Vagina (tissue), 2 donors: ENCODE measurements around the gene SURF4.

Source experiments
- CTCF ChIP-seq, 3 experiments: fragments of 450-650 bp in 2 of 3; fragments of 200-600 bp in 1 of 3; sonication (generic) in 1 of 3; IDR thresholded peaks; one replicate each; pipeline ENCODE4 v1.5.1; 2017 to 2019; ENCODE audit warnings: antibody characterized with exemption in 3 of 3, mild to moderate bottlenecking in 2 of 3, moderate library complexity in 2 of 3
- POLR2A ChIP-seq, 2 donors: fragments of 450-650 bp; IDR thresholded peaks; one replicate each; pipeline ENCODE4 v1.6.1; 2017; ENCODE audit warnings: antibody characterized with exemption in 2 of 2, mild to moderate bottlenecking in 2 of 2, moderate library complexity in 2 of 2
- POLR2AphosphoS5 ChIP-seq, 2 donors: sonication (generic); formaldehyde crosslinking; IDR thresholded peaks; one replicate each; pipeline ENCODE4 v1.9.0; 2017; ENCODE audit warnings: antibody characterized with exemption in 2 of 2, mild to moderate bottlenecking in 2 of 2, low read depth in 1 of 2; ENCODE audit not compliant: insufficient read depth in 1 of 2

DNA sequence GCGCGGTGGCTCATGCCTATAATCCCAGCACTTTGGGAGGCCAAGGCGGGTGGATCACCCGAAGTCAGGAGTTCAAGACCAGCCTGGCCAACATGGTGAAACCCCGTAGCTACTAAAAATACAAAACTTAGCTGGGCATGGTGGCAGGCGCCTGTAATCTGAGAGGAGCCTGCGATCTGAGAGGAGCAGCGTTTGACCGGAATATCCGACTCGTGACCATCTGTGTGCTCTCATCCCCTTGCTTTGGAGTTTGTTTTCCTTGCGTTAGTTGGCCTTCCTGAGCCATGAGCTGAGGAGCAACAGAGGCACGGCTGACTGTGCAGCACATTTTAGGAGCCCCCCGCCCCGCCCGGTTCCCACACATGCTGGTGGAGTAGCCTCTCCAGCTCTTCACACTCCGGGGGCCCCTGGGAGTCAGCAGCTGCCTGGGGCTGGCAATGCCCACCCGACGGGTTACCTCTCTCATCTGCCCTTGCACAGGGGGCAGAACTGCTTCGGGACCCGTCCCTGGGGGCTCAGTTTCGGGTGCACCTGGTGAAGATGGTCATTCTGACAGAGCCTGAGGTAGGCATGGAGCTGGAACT is 49.3 kb upstream of the SURF4 start:
- TF ChIP-seq CTCF (IDR thresholded peaks at IDR 0.05) = no peak
- TF ChIP-seq POLR2AphosphoS5 (IDR thresholded peaks at IDR 0.05; ENCODE audit: insufficient read depth in 1 of 2, low read depth in 1 of 2) = no peak
- TF ChIP-seq POLR2A (IDR thresholded peaks at IDR 0.05) = no peak
